T-helper 1 cell treated with Interleukin-12 subunit alpha and Interleukin-12 subunit beta and Interleukin-4 antibody, amounts not matched to agents 30 ng/mL and 1 ng/mL, for 36 hours (primary cell): ENCODE data around the gene RSPH6A. TPM values are rescaled to one million over a fixed set of nuclear protein-coding genes. Genes with fewer than 3 reads are reported as not detected.

ENCODE experiments used
- intact Hi-C: fragments of 100-400 bp; cut with micrococcal nuclease; formaldehyde crosslinking; loops from one replicate; pipeline ENCODE4 v1.15.1; 2024
- total RNA-seq: library from RNA; stranded (reverse); gene quantifications from 2 replicates; pipeline ENCODE4 v1.2.3, GENCODE V29; 2022

Gene RSPH6A
- total RNA-seq, 1 donor from 2014 or later = 0.56 TPM

DNA sequence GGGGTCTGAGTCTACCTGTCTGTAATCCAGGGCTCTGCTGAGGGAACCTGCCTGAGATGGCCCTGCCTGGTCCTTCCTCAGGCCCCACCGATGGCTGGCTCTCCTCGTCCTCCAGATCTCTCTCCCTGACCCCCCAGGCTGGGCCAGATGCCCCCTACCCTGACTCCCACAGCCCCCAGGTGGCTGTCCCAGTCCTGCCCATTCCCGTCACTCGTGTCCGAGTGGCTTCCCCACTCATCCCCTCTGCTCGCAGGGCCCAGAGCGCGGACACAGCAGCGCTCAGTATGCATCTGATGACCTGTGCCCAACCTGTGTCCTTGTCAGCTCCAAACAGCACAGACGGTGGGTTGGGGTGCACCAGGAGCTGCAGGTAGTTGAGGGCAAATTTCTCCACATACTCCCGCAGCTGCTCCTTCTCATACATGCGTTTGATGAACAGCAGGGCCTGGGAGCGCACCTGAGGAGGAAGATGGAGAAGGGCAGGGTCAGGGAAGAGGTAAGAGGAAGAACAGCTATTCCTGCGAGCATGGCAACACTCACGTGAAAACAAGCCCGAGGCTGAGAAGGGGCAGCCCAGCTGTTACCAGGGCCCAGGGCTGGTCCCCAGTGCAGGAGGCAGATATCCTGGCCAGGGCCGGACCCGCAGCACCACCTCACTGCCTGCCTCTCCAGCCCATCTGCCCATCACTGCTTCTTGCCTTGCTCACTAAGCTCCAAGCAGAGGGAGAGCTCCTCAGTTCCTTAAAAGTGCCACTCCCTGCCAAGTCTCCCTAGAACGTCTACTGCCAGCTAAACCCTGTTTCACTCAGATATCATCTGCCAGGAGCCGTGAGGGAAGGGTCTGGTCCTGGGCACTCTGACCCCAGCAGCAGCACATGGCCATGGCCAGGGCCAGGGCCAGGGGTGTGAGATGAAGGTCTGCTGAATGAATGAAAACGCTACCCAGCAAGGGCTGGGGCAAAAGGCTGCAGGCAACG is 11.1 kb upstream of the RSPH6A start:
- intact Hi-C loops = no loop called here

DNA sequence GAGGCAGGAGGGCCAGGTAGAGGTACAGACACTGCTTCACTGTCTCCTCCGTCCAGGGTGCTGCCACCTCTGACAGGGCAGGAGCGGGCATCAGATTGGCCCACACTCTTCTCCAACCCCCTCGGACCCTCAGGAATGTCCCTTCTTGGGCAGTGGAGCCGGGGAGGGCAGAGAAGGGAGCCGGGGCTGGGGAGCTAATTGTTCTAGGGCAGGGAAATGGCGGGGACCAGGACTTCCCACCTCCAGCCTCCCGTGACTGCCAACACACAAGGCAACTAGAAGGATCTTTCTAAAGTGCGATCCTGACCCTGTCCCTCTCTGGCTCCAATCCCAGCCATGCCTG is 10.1 kb upstream of the RSPH6A start:
- intact Hi-C loops = no loop called here

DNA sequence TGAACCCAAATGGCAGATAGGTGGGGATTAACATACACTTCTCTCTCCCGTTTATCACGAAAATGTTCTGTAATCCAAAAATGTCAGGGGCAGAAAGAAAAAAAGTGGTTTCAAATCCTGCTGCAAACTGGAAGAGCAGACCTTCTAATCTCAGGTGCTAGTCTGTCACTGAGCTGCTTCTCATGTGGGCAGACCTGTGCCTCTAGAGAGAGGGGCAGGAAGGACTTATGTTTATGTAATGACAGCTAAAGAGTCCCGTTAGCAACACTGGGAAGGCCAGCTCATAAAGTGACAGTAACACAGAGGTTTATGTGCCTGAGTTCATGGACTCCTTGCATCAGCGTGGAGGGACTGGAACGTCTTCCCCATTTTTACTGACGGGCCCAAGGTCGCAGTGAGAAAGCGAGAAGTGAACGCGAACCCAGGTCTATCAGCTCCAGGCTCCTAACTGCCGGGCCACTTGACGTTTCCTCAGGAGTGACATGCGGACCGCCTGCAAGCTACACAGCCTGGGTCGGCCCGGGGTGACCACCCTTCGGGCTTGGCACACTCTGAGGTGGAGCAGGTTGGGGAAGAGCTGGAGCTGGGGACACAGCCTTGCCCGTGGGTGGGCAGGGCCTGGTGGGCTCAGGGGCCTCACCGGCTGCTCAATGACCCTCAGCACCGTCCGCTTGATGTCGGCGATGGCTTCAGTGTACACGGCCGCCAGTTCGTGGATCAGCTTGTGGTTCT is 9.6 kb upstream of the RSPH6A start:
- intact Hi-C loops = no loop called here

DNA sequence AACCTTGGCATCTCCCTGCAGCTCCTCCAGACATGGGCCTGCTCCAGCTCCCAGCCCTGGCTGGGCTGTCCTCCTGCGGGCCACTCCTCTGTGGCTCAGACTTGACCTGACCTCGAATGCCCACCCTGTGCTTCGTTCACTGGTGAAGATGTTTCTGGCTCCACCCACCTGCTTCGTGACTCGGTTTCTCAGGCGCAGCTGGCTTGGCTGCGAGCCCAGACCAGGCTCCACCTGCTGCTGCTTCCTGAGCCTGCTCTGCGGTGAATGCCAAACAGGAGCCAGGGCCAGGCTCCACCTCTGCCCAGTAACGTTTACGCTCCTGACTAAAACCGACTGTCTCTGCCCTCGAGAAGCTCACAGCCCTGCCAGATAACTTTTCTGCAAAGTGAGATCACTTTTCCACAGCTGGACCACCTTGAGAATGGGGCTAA is 8.9 kb upstream of the RSPH6A start:
- intact Hi-C loops = no loop called here

DNA sequence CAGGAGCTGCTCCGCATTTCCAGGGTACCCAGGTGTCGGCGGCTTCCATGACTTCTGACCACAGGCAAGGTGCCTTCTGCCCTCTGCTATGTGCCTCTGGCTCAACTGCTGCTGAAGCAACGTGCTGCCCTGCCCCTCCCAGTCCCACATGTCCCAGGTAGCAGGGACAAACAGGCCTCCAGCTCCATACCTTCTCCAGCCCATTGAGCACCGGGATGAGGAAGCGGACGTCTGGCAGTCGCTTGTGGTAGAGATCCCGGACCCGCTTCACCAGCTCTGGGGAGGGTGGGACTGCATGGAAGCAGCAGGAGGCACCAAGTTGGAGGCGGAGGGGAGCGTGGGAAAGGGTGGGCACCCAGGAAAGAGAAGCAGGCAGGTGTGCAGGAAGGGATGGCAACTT is 8.1 kb upstream of the RSPH6A start:
- intact Hi-C loops = no loop called here

DNA sequence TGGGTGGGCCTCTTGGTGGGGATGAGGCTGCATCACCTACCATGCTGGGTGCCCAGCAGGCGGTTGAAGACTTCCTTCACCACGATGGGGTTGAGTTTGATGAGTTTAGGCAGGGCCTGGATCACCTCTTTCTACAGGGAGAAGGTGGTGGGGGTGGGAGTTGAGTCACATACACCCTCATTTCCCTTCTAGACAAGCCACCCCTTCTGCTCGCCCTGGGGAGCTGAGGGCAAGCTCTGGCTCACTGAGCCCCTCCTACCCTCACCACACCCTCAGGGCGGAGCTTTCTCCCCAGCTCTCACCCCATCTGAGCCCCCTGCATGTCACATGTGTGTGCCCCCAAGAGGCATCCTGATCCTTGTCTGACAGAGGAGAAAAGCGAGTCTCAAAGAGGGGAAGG is 7.6 kb upstream of the RSPH6A start:
- intact Hi-C loops = no loop called here

DNA sequence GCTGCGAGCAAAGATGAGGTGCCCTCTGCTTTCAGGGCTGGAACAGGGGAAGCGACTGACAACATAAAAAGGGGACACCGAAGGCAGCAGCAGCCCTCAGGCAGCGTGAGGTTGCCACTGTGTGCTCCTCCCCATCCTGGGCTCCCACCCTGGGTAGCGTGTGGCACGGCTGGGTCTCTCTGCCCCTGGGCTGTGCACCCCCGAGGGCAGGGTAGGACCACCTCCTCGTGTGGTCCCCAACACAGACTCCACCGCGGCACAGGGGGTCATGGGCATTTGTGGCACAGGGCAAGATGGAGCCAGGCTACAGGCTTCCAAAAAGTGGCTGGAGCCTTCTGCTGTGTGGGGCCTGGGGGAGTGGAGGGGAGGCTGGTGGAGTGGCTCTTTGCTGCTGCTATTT is 6.5 kb upstream of the RSPH6A start:
- intact Hi-C loops = no loop called here

DNA sequence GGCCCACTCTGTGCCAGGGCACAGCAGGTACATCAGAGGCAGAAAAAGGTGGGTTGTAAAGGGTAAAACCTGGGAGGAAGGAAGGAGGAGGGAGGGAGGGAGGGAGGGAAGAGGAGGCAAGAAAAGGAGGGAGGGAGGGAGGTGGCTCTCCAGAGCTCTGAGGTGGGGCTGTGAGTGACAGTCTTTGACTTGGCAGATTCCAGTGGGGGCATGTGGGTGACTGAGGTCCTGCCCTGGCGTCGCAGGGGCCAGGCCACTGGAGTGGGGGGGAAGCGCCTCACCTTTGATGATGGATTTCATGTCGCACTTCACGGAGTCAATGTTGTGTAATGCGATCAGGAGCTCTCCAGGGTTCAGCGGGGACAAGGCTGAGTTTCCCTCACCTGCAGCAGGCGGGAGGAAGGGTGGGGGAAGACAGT is 6.0 kb upstream of the RSPH6A start:
- intact Hi-C loops = no loop called here

DNA sequence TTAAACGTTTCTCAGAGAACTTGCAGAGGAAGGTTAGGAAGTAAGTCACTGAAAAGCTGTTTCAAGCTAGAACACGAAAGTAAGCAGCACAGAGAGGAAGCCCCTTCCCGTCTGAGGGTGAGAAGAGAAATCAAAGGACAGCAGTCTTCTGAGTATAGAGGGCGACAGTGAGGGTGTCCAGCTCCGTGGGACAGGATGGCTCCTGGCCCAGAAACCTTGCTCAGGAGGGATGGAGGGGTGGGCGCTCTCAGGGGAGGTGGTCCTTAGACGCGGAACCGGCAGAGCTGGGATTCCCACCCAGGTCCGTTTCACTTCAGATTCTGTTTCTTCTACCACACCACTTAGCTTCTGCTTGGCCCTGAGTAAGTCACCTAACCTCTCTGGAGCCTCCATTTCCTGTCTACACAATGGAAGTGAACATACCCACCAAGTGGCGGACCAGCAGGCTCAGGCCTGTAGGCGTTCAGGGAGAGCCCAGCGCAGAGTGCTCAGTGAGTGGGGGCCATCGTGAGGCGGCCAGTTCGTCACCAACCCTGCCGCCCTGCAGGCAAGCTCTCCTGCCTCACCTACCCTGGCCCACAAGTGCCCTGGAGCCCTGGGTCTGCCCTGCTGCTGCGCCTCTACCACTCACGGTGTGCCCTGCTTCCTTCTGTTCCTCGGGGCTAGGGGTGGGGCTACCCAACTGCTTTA is 5.5 kb upstream of the RSPH6A start:
- intact Hi-C loops = no loop called here

DNA sequence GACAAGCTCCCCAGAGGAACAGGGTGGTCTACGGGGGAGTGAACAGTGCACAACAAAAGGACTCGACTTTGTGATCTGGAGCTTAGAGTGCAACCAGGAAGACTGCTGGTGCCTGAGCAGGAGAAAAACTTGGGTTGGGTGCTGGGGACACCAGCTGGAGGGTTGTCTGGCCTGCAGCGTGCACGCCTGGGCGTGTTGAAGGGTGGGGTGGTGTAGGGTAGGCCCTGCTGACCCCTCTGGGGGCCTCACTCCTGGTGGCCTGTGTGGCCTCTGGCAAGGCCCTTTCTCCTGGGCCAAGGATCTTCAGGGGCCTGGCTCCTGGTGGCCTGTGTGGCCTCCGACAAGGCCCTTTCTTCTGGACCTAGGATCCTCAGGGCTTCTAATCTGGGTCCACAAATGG is 4.7 kb upstream of the RSPH6A start:
- intact Hi-C loops = loop anchor here (10.0 kb wide), 1 partner anchor 445 kb away; no protein-coding TSS in a partner anchor

DNA sequence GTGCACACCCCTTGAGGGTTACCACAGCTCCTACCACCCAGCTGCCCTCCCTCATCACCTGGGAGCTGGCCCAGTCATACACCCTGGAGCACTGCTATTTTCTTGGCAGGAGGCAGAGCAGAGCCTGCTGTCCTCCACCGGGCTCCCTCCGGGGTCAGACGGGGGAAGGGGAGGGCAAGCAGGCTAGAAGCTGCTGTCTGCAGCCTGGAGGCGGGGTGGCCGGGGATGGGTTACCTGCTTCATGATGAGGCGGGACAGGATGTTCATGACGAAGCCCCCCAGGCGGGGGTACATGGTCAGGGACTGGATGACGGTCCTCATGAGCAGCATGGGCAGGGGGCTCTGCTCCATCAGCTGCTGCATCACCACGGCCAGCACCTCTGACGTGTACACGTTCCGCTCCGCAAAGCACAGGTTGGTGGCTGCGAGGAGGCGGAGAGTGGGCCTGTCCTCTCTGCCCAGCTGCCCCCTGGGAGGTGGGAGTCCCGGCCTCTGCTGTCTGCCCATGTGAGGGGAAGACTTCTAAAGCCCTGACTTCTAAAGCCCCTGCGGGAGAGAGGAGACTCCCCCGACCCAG is 2.7 kb upstream of the RSPH6A start:
- intact Hi-C loops = loop anchor here (1.0 to 10.0 kb wide), 7 partner anchors 19 to 447 kb away; partner anchors contain the start of gene SYMPK

DNA sequence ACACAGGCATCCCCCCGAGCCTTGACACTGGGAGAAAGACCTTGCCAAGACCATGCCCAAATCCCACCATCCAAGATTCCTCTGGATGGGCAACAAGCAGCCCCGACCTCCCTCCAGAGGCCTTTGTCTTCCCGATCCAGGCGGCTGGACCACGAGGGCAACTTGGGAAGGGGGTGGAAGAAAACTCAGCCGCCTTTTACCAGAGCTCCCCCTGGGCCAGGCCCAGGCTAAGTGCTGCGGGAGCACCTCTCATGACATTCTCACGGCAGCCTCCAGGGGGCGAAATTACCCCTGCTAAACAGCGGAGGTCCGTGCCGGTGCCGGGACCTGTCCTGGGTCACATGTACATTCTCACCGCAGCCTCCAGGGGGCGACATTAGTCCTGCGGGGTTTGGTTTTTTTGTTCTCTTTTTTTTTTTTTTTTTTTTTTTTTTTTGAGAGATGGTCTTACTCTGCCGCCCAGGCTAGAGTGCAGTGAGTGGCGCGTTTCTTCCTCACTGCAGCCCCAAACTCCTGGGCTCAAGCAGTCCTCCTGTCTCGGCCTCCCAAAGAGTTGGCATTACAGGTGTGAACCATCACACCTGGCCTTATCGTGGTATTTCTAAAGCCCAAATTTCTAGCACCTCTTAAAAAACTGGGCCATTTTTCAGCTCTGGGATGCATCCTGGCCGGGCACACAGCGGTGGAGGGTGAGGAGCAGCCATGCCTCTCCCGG is 2.1 kb upstream of the RSPH6A start:
- intact Hi-C loops = loop anchor here (1.0 to 10.0 kb wide), 7 partner anchors 18 to 448 kb away; partner anchors contain the start of gene SYMPK

DNA sequence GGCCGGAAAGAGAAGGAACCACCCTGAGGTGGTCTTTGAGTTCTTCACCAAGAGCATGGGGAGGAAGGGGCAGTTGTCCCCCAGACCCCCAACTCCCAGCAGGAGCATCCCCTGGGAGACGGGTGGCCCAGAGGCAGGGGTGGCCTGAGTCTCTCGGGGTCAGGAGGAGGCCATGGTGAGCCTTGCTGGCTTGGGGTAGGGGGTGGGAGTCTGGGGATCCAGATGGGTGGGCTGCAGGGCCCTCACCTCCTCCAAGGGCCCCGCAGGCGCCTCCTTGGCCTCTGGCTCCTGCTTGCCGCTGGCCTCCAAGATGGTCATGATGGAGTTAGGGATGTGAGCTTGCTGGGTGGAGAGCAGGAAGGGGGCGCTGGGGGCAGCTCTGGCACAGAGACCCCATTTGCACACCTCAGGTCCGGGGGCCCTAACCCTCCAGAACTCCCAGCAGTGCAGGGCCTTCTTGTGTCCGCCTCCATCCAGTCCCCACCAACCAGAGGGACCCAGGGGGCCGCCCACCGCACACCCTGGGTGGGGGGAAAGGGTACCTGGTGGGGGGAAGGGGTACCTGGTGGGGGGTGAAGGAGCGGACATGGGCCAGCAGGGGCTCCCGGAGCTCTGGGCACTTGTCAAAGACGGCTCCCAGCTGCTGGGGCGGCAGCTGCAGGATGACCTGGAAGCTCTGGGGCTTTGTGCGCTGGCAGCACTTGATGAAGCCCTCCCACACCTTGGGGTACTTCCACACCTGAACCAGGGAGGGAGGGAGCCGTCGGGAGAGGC is 1.3 kb upstream of the RSPH6A start:
- intact Hi-C loops = loop anchor here (1.0 to 10.0 kb wide), 7 partner anchors 18 to 448 kb away; partner anchors contain the start of gene SYMPK

DNA sequence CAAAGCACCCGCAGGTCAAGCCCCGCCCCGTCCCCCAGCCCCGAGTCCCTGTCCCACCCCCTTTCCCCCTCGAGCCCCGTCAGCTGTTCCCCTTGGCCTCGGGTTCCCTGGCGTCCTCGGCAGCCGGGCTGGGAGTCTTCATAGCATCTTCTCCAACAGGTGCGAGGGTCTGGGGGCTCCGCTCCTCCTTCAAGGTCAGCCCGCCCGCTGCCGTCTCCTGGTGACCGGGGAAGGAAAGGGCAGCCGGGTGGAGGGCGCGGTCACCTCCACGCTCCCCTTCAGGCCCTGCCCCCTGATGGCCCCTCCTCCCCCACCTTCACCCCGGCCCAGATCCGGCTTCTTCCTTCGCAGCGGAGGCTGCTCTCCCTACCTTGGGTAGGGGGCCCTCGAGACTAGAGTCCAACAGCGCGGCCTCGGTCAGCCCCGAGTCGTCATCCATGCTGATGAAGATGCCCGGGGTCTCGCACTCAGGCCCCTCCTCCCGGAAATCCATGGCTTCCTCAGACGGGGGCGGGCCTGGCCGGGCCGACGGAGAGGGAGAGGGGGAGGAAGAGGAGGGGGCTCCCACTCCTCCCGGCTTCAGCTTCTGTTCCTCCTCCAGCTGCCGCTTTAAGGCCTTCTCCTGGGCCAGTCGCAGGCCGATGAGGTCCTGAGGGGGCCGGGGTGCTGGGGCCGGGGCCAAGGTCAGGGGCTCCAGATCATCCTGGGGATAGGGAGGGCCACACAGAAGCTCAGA is 541 bp upstream of the RSPH6A start:
- intact Hi-C loops = loop anchor here (2.0 to 10.0 kb wide), 3 partner anchors 17 to 449 kb away; no protein-coding TSS in a partner anchor

DNA sequence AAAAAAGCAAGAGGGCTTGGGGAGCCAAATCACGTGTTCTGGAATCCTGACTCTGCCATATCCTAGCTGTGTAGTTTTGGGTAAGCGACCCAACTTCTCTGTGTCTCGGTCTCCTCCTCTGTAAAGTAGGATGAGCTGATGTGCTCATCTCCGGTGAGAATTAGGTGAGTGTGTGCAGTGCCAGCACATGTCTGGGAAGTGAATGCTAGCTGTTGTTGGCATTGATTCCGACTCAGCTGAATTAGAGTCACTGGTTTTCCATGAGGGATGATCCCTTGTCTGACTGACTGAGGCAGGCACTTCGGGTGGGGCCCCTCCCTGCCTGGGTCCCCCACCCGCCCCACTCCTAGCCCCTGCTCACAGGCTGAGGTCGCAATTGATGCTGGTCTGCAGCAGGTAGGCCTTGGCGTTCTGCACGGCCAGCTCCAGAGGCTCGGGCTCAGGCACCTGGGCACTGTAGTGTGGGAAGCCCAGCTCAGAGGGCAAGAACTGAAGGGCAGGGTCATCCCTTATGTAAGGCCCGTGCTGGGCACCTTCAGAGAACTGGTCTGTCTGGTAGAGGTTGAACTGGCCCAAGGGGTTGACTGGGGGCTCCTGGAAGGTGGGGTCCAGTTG is 835 bp downstream of the RSPH6A start:
- intact Hi-C loops = loop anchor here (10.0 kb wide), 1 partner anchor 451 kb away; no protein-coding TSS in a partner anchor

DNA sequence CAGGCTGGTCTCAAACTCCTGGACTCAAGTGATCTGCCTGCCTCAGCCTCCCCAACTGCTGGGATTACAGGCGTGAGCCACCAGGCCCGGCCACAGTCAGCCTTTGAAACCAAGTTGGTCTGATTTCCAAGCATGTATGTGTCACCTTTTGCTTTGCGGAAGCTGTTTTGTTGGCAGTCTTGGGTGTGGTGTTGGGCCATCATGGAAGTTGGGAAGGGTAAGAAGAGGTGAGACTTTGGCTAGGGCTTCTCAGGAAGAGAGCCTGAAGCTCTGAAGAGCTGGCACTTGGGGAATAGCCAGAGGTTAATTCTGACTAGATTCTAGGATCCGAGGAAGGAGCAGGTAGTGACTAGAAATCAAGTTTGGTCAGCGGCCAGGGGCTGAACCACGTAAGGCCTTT is 2.8 kb downstream of the RSPH6A start:
- intact Hi-C loops = loop anchor here (10.0 kb wide), 1 partner anchor 453 kb away; no protein-coding TSS in a partner anchor

DNA sequence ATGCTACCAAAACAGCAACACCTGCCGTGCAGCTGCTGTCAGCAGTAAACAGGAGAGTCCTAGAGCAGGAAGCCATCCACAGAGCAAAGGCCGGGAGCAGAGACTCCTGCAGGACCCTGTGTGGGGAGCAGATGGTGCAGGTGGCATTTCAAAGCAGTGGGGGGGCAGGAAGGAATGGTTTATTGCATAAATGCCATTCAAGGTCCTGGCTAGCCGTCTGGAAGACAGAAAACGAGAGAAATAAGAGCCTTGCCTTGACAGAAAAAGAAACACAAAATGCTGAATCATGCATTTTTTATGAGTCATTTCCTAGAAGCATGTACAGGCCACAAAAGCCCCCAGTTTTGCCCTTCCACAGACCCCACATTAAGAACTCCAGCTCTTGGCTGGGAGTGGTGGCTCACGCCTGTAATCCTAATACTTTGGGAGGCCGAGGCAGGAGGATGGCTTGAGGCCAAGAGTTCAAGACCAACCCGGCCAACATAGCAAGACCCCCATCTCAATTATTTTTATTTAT is 5.4 kb downstream of the RSPH6A start:
- intact Hi-C loops = loop anchor here (10.0 kb wide), 1 partner anchor 455 kb away; no protein-coding TSS in a partner anchor

DNA sequence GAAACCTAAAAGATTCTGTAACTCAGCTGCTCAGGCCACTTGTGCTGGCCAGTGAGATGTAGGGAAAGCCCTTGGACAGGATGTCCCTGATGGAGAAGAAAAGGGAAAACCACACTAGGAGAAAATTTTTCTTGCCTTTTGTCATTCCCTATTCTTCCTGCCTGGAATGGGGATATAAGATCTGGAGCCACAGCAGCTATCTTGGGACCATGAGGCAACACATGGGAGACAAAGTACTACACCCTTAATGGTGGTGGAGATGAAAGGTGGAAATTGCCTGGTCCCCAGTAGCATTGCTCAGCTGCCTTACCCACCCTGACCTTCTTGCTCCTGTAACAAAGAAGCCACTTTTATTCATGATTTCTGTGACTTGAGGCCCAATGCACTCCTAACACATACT is 9.4 kb downstream of the RSPH6A start:
- intact Hi-C loops = no loop called here
